Stromal cell of bone marrow (primary cell): ENCODE data around the gene ZPLD1.

Experiments
- DNase-seq: peaks from one replicate; pipeline ENCODE4 v3.0.0-alpha.2; 2012; ENCODE audit warnings: low read depth

Gene ZPLD1

DNA sequence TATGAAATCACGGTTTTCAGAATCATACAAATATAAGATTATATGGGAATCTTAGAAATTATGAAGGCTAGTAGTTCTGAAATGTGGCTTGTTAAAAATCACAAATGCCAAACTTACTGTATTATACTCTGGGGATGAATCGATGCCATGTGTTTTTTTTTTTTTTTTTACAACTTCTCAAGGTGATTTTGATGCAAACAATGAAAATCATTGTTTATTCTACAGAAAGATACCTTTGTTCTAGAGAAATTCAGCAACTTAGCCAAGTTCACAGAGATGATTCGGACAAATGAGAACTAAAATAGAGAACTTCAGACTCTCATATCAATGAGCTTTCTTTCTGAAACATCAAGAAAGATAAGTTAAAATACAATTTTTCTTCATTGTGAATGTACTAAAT, 92.0 kb downstream of the ZPLD1 start:
- DNase-seq = no peak

- no peak for DNase-seq
Measured at GRCh38 chr3:102528727-102529126, 93.9 kb downstream of the ZPLD1 start.
